A673 (cell line): ENCODE data around the gene ADK. TPM values are rescaled to one million over a fixed set of nuclear protein-coding genes. Genes with fewer than 3 reads are reported as not detected.

Experiments
- BruUV-seq: library from RNA; stranded (reverse); fragments of 400-500 nt; replicated peaks from 2 replicates; lab custom pipeline; 2021; lab: Mats Ljungman, UMichigan
- CTCF ChIA-PET: fragments of 300-600 bp; sonication (Branson Sonifier 250); formaldehyde crosslinking; loops from one replicate; lab custom pipeline; 2022; ENCODE audit warnings: antibody characterized with exemption; lab: Charles Lee
- POLR2A ChIA-PET: fragments of 300-600 bp; sonication (Branson Sonifier 250); formaldehyde crosslinking; loops from one replicate; lab custom pipeline; 2022; ENCODE audit warnings: antibody characterized with exemption; ENCODE audit not compliant: low non-redundant PET; lab: Charles Lee
- DNase-seq: peaks from one replicate; pipeline ENCODE4 v3.0.0-alpha.2; 2015; ENCODE audit warnings: low spot score
- H3K27ac ChIP-seq: fragments of 200-600 bp; sonication (generic); 2 replicates; pipeline ENCODE4 v1.5.1; 2016; ENCODE audit warnings: mixed run types, low read depth, mild to moderate bottlenecking, mixed read lengths, antibody characterized with exemption, low read length; ENCODE audit not compliant: poor library complexity, severe bottlenecking
- H3K27me3 ChIP-seq: fragments of 200-600 bp; sonication (generic); replicated peaks from 2 replicates; pipeline ENCODE4 v1.6.1; 2017; ENCODE audit warnings: mixed run types, low read depth, mild to moderate bottlenecking, mixed read lengths, antibody characterized with exemption, low read length; ENCODE audit not compliant: insufficient read depth, poor library complexity
- H3K36me3 ChIP-seq: fragments of 200-600 bp; sonication (generic); 2 replicates; pipeline ENCODE4 v1.6.1; 2016; ENCODE audit warnings: mixed run types, mild to moderate bottlenecking, mixed read lengths, antibody characterized with exemption, low read length; ENCODE audit not compliant: insufficient read depth, poor library complexity, severe bottlenecking
- H3K4me1 ChIP-seq: fragments of 200-600 bp; sonication (generic); 2 replicates; pipeline ENCODE4 v1.6.1; 2017; ENCODE audit warnings: mixed run types, mild to moderate bottlenecking, mixed read lengths, antibody characterized with exemption, low read length; ENCODE audit not compliant: insufficient read depth, poor library complexity, severe bottlenecking
- H3K4me3 ChIP-seq: fragments of 200-600 bp; sonication (generic); 2 replicates; pipeline ENCODE4 v1.5.1; 2016; ENCODE audit warnings: low read depth, mixed run types, mild to moderate bottlenecking, mixed read lengths, low read length; ENCODE audit not compliant: poor library complexity, severe bottlenecking
- H3K9me3 ChIP-seq: fragments of 200-600 bp; sonication (generic); 2 replicates; pipeline ENCODE4 v1.6.1; 2016; ENCODE audit warnings: mixed run types, low read depth, mild to moderate bottlenecking, mixed read lengths, antibody characterized with exemption, low read length; ENCODE audit not compliant: poor library complexity, severe bottlenecking
- CTCF ChIP-seq: fragments of 300-800, 200-600 bp; sonication (generic); conservative IDR thresholded peaks from 2 replicates; pipeline ENCODE4 v1.5.1; 2017; ENCODE audit warnings: low read depth, mild to moderate bottlenecking, antibody characterized with exemption, low read length, moderate library complexity, mixed read lengths
- EZH2 ChIP-seq: fragments of 200-600 bp; sonication (generic); IDR thresholded peaks from 2 replicates; pipeline ENCODE4 v1.6.1; 2017; ENCODE audit warnings: borderline replicate concordance, low read depth, mild to moderate bottlenecking, mixed read lengths, antibody characterized with exemption, low read length; ENCODE audit not compliant: poor library complexity, severe bottlenecking
- intact Hi-C: fragments of 100-400 bp; cut with micrococcal nuclease; formaldehyde crosslinking; loops from one replicate; pipeline ENCODE4 v1.10.0; 2022; ENCODE audit not compliant: unreplicated experiment
- total RNA-seq: library from RNA; stranded (reverse); gene quantifications from 2 replicates; pipeline ENCODE4 v1.2.3, GENCODE V29; 2021

Gene ADK
- total RNA-seq, 1 experiment from 2014 or later, result 49.0 TPM

DNA sequence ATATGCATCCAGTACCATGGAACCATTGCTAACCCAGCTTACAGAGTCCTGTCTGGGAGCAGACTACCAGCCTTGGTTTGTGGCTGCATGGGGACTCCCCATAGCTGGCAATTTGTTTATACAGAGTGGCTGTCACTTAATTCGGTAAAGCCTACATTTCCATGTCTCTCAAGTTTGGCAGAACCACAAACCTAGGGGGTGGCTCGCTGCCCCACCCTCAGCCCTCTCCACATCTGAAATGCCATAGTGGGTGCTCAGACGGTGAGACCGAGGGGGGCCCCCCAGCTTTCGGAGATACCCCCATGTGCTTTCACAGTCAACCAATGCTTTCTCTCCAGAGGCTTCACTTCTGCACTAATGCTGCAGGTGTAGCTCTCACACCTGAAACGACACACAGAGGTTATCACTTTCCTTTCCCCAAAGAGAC is 599.8 kb downstream of the ADK start:
- H3K4me3 ChIP-seq, result no peak overlapping the region
- no TSS peak for BruUV-seq
- TF ChIP-seq CTCF (no peak), EZH2 (no peak)
- no peak overlapping the region for H3K27ac ChIP-seq
- DNase-seq, result no peak
- intact Hi-C loops, result no loop called here
- H3K9me3 ChIP-seq, result no peaks in the 10 kb centered on the region
- CTCF ChIA-PET, result no interaction called here
- H3K4me1 ChIP-seq, result no peaks in the 10 kb centered on the region
- H3K36me3 ChIP-seq, result no peaks in the 10 kb centered on the region
- POLR2A ChIA-PET, result no interaction called here
- no peaks in the 10 kb centered on the region for H3K27me3 ChIP-seq

DNA sequence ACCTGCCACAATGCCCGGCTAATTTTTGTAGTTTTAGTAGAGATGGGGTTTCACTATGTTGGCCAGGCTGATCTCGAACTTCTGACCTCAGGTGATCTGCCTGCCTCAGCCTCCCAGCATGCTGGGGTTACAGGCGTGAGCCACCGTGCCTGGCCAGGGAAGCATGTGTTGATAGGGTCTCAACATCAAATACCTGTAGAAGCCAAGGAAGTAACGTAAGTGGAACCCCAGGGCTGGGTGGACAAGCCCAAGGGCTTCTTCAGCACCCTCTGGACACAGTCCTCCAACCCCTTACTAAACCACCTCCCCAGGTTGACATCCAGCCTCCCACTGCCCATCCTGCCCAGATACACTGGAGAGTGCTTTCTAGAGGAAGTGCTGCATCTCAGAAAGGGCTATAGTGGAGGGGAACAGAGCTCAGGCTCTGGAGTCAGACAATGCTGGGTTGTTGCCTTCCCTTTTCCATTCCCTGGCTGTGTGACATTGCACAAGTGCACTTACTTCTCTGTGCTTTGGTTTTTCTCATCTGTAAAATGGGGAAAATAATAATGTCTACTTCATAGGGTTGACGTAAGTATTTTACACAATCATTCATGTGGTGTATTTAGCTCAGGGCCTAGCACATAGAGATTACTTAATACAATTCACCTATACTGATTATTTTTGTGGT is 601.5 kb downstream of the ADK start:
- no peaks in the 10 kb centered on the region for H3K36me3 ChIP-seq
- H3K27ac ChIP-seq, result no peak overlapping the region
- intact Hi-C loops, result no loop called here
- no peak for TF ChIP-seq EZH2
- TF ChIP-seq CTCF, result no peak
- H3K4me1 ChIP-seq, result no peaks in the 10 kb centered on the region
- BruUV-seq, result no TSS peak
- ChIA-PET CTCF (no interaction called here), POLR2A (no interaction called here)
- DNase-seq, result no peak
- no peaks in the 10 kb centered on the region for H3K9me3 ChIP-seq
- H3K27me3 ChIP-seq, result no peaks in the 10 kb centered on the region
- no peak overlapping the region for H3K4me3 ChIP-seq

GRCh38 chr10:74753442-74754211 is 602.6 kb downstream of the ADK start:
- H3K27ac ChIP-seq, result no peak overlapping the region
- H3K4me3 ChIP-seq, result no peak overlapping the region
- H3K9me3 ChIP-seq, result no peaks in the 10 kb centered on the region
- no peaks in the 10 kb centered on the region for H3K4me1 ChIP-seq
- ChIA-PET POLR2A (no interaction called here), CTCF (no interaction called here)
- BruUV-seq, result no TSS peak
- DNase-seq, result no peak
- no peaks in the 10 kb centered on the region for H3K36me3 ChIP-seq
- TF ChIP-seq CTCF (no peak), EZH2 (no peak)
- H3K27me3 ChIP-seq, result no peaks in the 10 kb centered on the region
- intact Hi-C loops, result no loop called here
